Vagina (tissue), 2 donors: ENCODE data around the gene LCP1. TPM values are rescaled to one million over a fixed set of nuclear protein-coding genes. Genes with fewer than 3 reads are reported as not detected.

ENCODE experiments used
- DNase-seq, 2 donors: peaks; one replicate each; pipeline ENCODE4 v3.0.0-alpha.2; 2017; ENCODE audit errors: extremely low spot score in 2 of 2
- H3K27ac ChIP-seq: fragments of 200-600 bp; sonication (generic); one replicate; pipeline ENCODE4 v1.5.1; 2019
- H3K27me3 ChIP-seq: fragments of 200-600 bp; sonication (generic); one replicate; pipeline ENCODE4 v1.5.1; 2019
- H3K36me3 ChIP-seq, 2 donors: fragments of 200-600 bp; sonication (generic); one replicate each; pipeline ENCODE4 v1.5.1; 2017 to 2019
- H3K4me1 ChIP-seq: fragments of 200-600 bp; sonication (generic); one replicate; pipeline ENCODE4 v1.5.1; 2019
- H3K4me3 ChIP-seq, 2 donors: fragments of 200-600 bp; sonication (generic); 1 replicate in 1 of 2; 2 replicates in 1 of 2; pipeline ENCODE4 v1.5.1; 2016 to 2019
- H3K9me3 ChIP-seq: fragments of 200-600 bp; sonication (generic); one replicate; pipeline ENCODE4 v1.5.1; 2019
- CTCF ChIP-seq, 3 experiments: fragments of 450-650 bp in 2 of 3; fragments of 200-600 bp in 1 of 3; sonication (generic) in 1 of 3; IDR thresholded peaks; one replicate each; pipeline ENCODE4 v1.5.1; 2017 to 2019; ENCODE audit warnings: antibody characterized with exemption in 3 of 3, mild to moderate bottlenecking in 2 of 3, moderate library complexity in 2 of 3
- POLR2A ChIP-seq, 2 donors: fragments of 450-650 bp; IDR thresholded peaks; one replicate each; pipeline ENCODE4 v1.6.1; 2017; ENCODE audit warnings: antibody characterized with exemption in 2 of 2, mild to moderate bottlenecking in 2 of 2, moderate library complexity in 2 of 2
- POLR2AphosphoS5 ChIP-seq, 2 donors: sonication (generic); formaldehyde crosslinking; IDR thresholded peaks; one replicate each; pipeline ENCODE4 v1.9.0; 2017; ENCODE audit warnings: antibody characterized with exemption in 2 of 2, mild to moderate bottlenecking in 2 of 2, low read depth in 1 of 2; ENCODE audit not compliant: insufficient read depth in 1 of 2
- intact Hi-C: fragments of 100-400 bp; cut with DNase I; formaldehyde crosslinking; loops from one replicate; pipeline ENCODE4 v1.15.1; 2023
- total RNA-seq: library from RNA; depleted of rRNA; stranded (reverse); fragments of >200 nt; gene quantifications from one replicate; pipeline ENCODE4 v1.2.3, GENCODE V29; 2016

The LCP1 gene
- total RNA-seq, 1 donor from 2014 or later: 30.9 TPM

DNA sequence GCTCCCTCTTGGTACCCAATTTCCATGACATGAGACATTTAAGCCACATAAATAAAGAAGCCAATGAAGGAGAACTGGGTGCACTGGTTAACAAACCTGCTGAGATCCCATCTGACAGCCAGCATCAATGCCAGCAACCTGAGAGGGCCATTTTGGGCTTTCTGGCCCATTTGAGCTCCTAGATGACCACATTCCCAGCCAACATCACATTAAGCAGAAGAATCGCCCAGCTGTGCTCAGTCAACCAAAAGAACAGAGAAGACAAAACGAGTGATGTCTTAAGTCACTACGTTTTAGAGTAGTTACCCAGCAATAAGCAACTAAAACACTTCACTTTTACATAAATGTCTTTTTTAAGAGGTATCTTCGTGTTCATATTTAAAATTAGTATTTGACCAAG lies 21.9 kb downstream of the LCP1 start:
- DNase-seq: no peak
- Histone ChIP-seq H3K4me3 (no peak overlapping the region), H3K27me3 (no peaks in the 10 kb centered on the region), H3K27ac (no peak overlapping the region), H3K36me3 (no peaks in the 10 kb centered on the region), H3K4me1 (no peaks in the 10 kb centered on the region), H3K9me3 (no peaks in the 10 kb centered on the region)
- intact Hi-C loops: no loop called here
- TF ChIP-seq POLR2A (IDR thresholded peaks at IDR 0.05) (no peak), CTCF (IDR thresholded peaks at IDR 0.05) (no peak)

GRCh38 chr13:46158983-46159382 lies 23.0 kb downstream of the LCP1 start:
- H3K4me1 ChIP-seq: no peaks in the 10 kb centered on the region
- no peak overlapping the region for H3K4me3 ChIP-seq
- no peak for DNase-seq
- TF ChIP-seq POLR2A (IDR thresholded peaks at IDR 0.05) (no peak), POLR2AphosphoS5 (IDR thresholded peaks at IDR 0.05; ENCODE audit: insufficient read depth in 1 of 2, low read depth in 1 of 2) (no peak), CTCF (IDR thresholded peaks at IDR 0.05) (no peak)
- no peaks in the 10 kb centered on the region for H3K27me3 ChIP-seq
- no peaks in the 10 kb centered on the region for H3K9me3 ChIP-seq
- no peaks in the 10 kb centered on the region for H3K36me3 ChIP-seq
- H3K27ac ChIP-seq: no peak overlapping the region
- intact Hi-C loops: no loop called here

- intact Hi-C loops: no loop called here
- no peak for TF ChIP-seq POLR2A (IDR thresholded peaks at IDR 0.05)
- TF ChIP-seq CTCF (IDR thresholded peaks at IDR 0.05): no peak
- TF ChIP-seq POLR2AphosphoS5 (IDR thresholded peaks at IDR 0.05; ENCODE audit: insufficient read depth in 1 of 2, low read depth in 1 of 2): no peak
Observed at GRCh38 chr13:46158222-46158621, 23.8 kb downstream of the LCP1 start.

GRCh38 chr13:46154136-46154801 lies 27.7 kb downstream of the LCP1 start:
- no peak overlapping the region for H3K4me3 ChIP-seq
- H3K9me3 ChIP-seq: no peaks in the 10 kb centered on the region
- DNase-seq: no peak
- no peaks in the 10 kb centered on the region for H3K4me1 ChIP-seq
- TF ChIP-seq CTCF (IDR thresholded peaks at IDR 0.05) (no peak), POLR2A (IDR thresholded peaks at IDR 0.05) (no peak), POLR2AphosphoS5 (IDR thresholded peaks at IDR 0.05; ENCODE audit: insufficient read depth in 1 of 2, low read depth in 1 of 2) (no peak)
- intact Hi-C loops: no loop called here
- H3K27ac ChIP-seq: no peak overlapping the region
- H3K36me3 ChIP-seq: no peaks in the 10 kb centered on the region
- H3K27me3 ChIP-seq: no peaks in the 10 kb centered on the region

More at GRCh38 chr13:46158222-46158621, 23.8 kb downstream of the LCP1 start:
- Histone ChIP-seq H3K4me1 (no peaks in the 10 kb centered on the region), H3K27ac (no peak overlapping the region), H3K4me3 (no peak overlapping the region), H3K9me3 (no peaks in the 10 kb centered on the region), H3K27me3 (no peaks in the 10 kb centered on the region), H3K36me3 (no peaks in the 10 kb centered on the region)
- no peak for DNase-seq

DNA sequence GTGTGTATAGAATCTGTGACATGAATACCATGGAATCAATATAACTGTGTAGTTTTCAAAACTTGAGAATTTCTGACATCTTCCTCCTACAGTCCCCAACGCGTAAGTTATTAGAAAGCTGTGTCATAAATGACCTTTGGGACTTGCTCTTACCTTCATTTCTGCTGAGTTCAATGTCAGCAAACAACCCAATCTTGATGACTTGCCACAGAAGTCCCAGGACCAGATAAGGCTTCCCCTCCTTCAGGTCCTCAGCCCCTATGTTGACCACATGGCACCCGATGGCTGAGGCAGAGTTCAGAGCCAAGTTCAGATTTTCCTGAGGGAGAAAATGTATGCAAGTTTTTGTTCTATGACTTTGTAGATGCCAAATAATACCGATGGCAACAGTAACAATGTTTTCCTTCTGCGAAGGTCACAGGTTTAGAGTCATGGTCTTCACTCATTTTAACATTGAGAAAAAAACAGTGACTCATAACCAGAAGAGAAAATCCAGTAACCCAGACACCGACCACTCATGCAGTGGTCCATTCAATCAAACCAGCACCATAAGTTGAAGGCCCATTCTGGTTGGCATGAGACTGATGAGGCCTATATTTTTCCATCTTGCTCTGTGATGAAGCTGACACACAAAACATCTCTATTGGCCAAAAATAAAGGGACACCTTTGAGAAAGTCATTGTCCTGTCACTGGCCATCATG lies 29.2 kb downstream of the LCP1 start:
- Histone ChIP-seq H3K27ac (no peak overlapping the region), H3K4me1 (no peaks in the 10 kb centered on the region), H3K36me3 (no peaks in the 10 kb centered on the region), H3K9me3 (no peaks in the 10 kb centered on the region), H3K27me3 (no peaks in the 10 kb centered on the region), H3K4me3 (no peak overlapping the region)
- DNase-seq: no peak
- intact Hi-C loops: no loop called here
- TF ChIP-seq POLR2AphosphoS5 (IDR thresholded peaks at IDR 0.05; ENCODE audit: insufficient read depth in 1 of 2, low read depth in 1 of 2): no peak
- TF ChIP-seq POLR2A (IDR thresholded peaks at IDR 0.05): no peak
- TF ChIP-seq CTCF (IDR thresholded peaks at IDR 0.05): no peak
